Uterus (tissue), 2 donors: ENCODE results near the gene NSD1.

Experiments
- CTCF ChIP-seq, 4 experiments: fragments of 200-600 bp in 2 of 4; fragments of 450-650 bp in 2 of 4; sonication (generic) in 2 of 4; IDR thresholded peaks; one replicate each; pipeline ENCODE4 v1.5.1; 2016 to 2019; ENCODE audit warnings: antibody characterized with exemption in 4 of 4, mild to moderate bottlenecking in 2 of 4, moderate library complexity in 1 of 4
- POLR2A ChIP-seq, 2 donors: fragments of 450-650 bp; IDR thresholded peaks; one replicate each; pipeline ENCODE4 v1.6.1; 2016; ENCODE audit warnings: antibody characterized with exemption in 2 of 2, mild to moderate bottlenecking in 1 of 2, moderate library complexity in 1 of 2

- TF ChIP-seq POLR2A (IDR thresholded peaks at IDR 0.05) (no peak), CTCF (IDR thresholded peaks at IDR 0.05) (no peak)
Observed at GRCh38 chr5:177261510-177261909, 127.9 kb downstream of the NSD1 start.
